ENCODE measurements around the gene USH2A.

Gene USH2A

GRCh38 chr1:215865060-215865459, 558.2 kb downstream of the USH2A start:
- in situ Hi-C loops (cut with MboI; ENCODE audit: low pct_unique_long_range_greater_than_20kb, low sequenced_read_pairs): no loop called here

GRCh38 chr1:215863796-215864195, 559.5 kb downstream of the USH2A start:
- in situ Hi-C loops (cut with MboI; ENCODE audit: low pct_unique_long_range_greater_than_20kb, low sequenced_read_pairs): no loop called here
- peak; percentile 30 for DNase-seq

More at GRCh38 chr1:215865060-215865459, 558.2 kb downstream of the USH2A start:
- DNase-seq: no peak

GRCh38 chr1:215860833-215861232, 562.4 kb downstream of the USH2A start:
- in situ Hi-C loops (cut with MboI; ENCODE audit: low pct_unique_long_range_greater_than_20kb, low sequenced_read_pairs): no loop called here
- DNase-seq: no peak

GRCh38 chr1:215857317-215857716, 565.9 kb downstream of the USH2A start:
- DNase-seq: no peak
- in situ Hi-C loops (cut with MboI; ENCODE audit: low pct_unique_long_range_greater_than_20kb, low sequenced_read_pairs): no loop called here

GRCh38 chr1:215845234-215845891, 577.9 kb downstream of the USH2A start:
- no peak for DNase-seq
- in situ Hi-C loops (cut with MboI; ENCODE audit: low pct_unique_long_range_greater_than_20kb, low sequenced_read_pairs): no loop called here

GRCh38 chr1:215844777-215845176, 578.5 kb downstream of the USH2A start:
- DNase-seq: no peak

GRCh38 chr1:215844266-215844665, 579.0 kb downstream of the USH2A start:
- DNase-seq: no peak
- in situ Hi-C loops (cut with MboI; ENCODE audit: low pct_unique_long_range_greater_than_20kb, low sequenced_read_pairs): no loop called here

More at GRCh38 chr1:215844777-215845176, 578.5 kb downstream of the USH2A start:
- in situ Hi-C loops (cut with MboI; ENCODE audit: low pct_unique_long_range_greater_than_20kb, low sequenced_read_pairs): no loop called here

- no peak for DNase-seq
- in situ Hi-C loops (cut with MboI; ENCODE audit: low pct_unique_long_range_greater_than_20kb, low sequenced_read_pairs): no loop called here
Observed at GRCh38 chr1:215842905-215843304, 580.3 kb downstream of the USH2A start.

GRCh38 chr1:215835951-215836350, 587.3 kb downstream of the USH2A start:
- DNase-seq: no peak
- in situ Hi-C loops (cut with MboI; ENCODE audit: low pct_unique_long_range_greater_than_20kb, low sequenced_read_pairs): no loop called here

GRCh38 chr1:215833941-215834729, 589.1 kb downstream of the USH2A start:
- DNase-seq: no peak
- in situ Hi-C loops (cut with MboI; ENCODE audit: low pct_unique_long_range_greater_than_20kb, low sequenced_read_pairs): no loop called here

- DNase-seq: no peak
- in situ Hi-C loops (cut with MboI; ENCODE audit: low pct_unique_long_range_greater_than_20kb, low sequenced_read_pairs): no loop called here
Observed at GRCh38 chr1:215830226-215830810, 592.9 kb downstream of the USH2A start.

GRCh38 chr1:215825056-215825455, 598.2 kb downstream of the USH2A start:
- in situ Hi-C loops (cut with MboI; ENCODE audit: low pct_unique_long_range_greater_than_20kb, low sequenced_read_pairs): no loop called here
- no peak for DNase-seq

- in situ Hi-C loops (cut with MboI; ENCODE audit: low pct_unique_long_range_greater_than_20kb, low sequenced_read_pairs): no loop called here
- DNase-seq: no peak
Observed at GRCh38 chr1:215824245-215824644, 599.0 kb downstream of the USH2A start.

- in situ Hi-C loops (cut with MboI; ENCODE audit: low pct_unique_long_range_greater_than_20kb, low sequenced_read_pairs): no loop called here
- no peak for DNase-seq
Observed at GRCh38 chr1:215819114-215819513, 604.1 kb downstream of the USH2A start.

GRCh38 chr1:215807911-215808436, 615.3 kb downstream of the USH2A start:
- in situ Hi-C loops (cut with MboI; ENCODE audit: low pct_unique_long_range_greater_than_20kb, low sequenced_read_pairs): no loop called here
- DNase-seq: no peak

- DNase-seq: no peak
- in situ Hi-C loops (cut with MboI; ENCODE audit: low pct_unique_long_range_greater_than_20kb, low sequenced_read_pairs): no loop called here
Observed at GRCh38 chr1:215807218-215807617, 616.0 kb downstream of the USH2A start.

GRCh38 chr1:215797859-215798258, 625.4 kb downstream of the USH2A start:
- in situ Hi-C loops (cut with MboI; ENCODE audit: low pct_unique_long_range_greater_than_20kb, low sequenced_read_pairs): no loop called here
- no peak for DNase-seq

- no peak for DNase-seq
- in situ Hi-C loops (cut with MboI; ENCODE audit: low pct_unique_long_range_greater_than_20kb, low sequenced_read_pairs): no loop called here
Observed at GRCh38 chr1:215794156-215794555, 629.1 kb downstream of the USH2A start.

GRCh38 chr1:215793180-215793579, 630.1 kb downstream of the USH2A start:
- in situ Hi-C loops (cut with MboI; ENCODE audit: low pct_unique_long_range_greater_than_20kb, low sequenced_read_pairs): no loop called here
- DNase-seq: peak; percentile 3

- in situ Hi-C loops (cut with MboI; ENCODE audit: low pct_unique_long_range_greater_than_20kb, low sequenced_read_pairs): no loop called here
- DNase-seq: no peak
Observed at GRCh38 chr1:215792446-215792845, 630.8 kb downstream of the USH2A start.

Measured in KBM-7 (cell line).